Natural killer cell (primary cell): Measurements from ENCODE around the gene CDK3. TPM values are rescaled to one million over a fixed set of nuclear protein-coding genes. Genes with fewer than 3 reads are reported as not detected.

Experiments
- ATAC-seq, 3 donors: fragments of 150-1000 bp in 2 of 3; fragments of 200-7000 bp in 1 of 3; cut with Tn5 transposase; 1 replicate in 1 of 3; 2 replicates in 2 of 3; pipeline ENCODE4 v1.10.0; 2021; ENCODE audit warnings: mild to moderate bottlenecking in 2 of 3, moderate library complexity in 2 of 3
- DNase-seq, 2 donors: peaks; one replicate each; pipeline versions ENCODE4 v3.0.0 to v3.0.0-alpha.2; 2013 to 2021; ENCODE audit warnings: mixed read lengths in 1 of 2
- H3K27ac ChIP-seq: one replicate; pipeline ENCODE4 v1.5.1; 2013; ENCODE audit warnings: mild to moderate bottlenecking, low read length
- H3K27me3 ChIP-seq: one replicate; pipeline ENCODE4 v1.6.1; 2013; ENCODE audit warnings: low read length; ENCODE audit not compliant: control insufficient read depth, insufficient read depth
- H3K36me3 ChIP-seq: one replicate; pipeline ENCODE4 v1.6.1; 2013; ENCODE audit warnings: low read length; ENCODE audit not compliant: control insufficient read depth, insufficient read depth
- H3K4me1 ChIP-seq: one replicate; pipeline ENCODE4 v1.6.1; 2013; ENCODE audit warnings: low read length; ENCODE audit not compliant: control insufficient read depth, insufficient read depth
- H3K4me3 ChIP-seq: one replicate; pipeline ENCODE4 v1.5.1; 2013; ENCODE audit warnings: low read length
- H3K9me3 ChIP-seq: one replicate; pipeline ENCODE4 v1.6.1; 2013; ENCODE audit warnings: low read length; ENCODE audit not compliant: control insufficient read depth, insufficient read depth
- H3K27ac Mint-ChIP-seq, 2 donors: one replicate each; pipeline ENCODE4 v1.8.0; 2022; ENCODE audit warnings: mild to moderate bottlenecking in 2 of 2, mixed read lengths in 2 of 2, moderate library complexity in 1 of 2
- H3K27me3 Mint-ChIP-seq, 2 donors: one replicate each; pipeline ENCODE4 v1.8.0; 2022; ENCODE audit warnings: low read depth in 2 of 2, mixed read lengths in 2 of 2
- H3K36me3 Mint-ChIP-seq: one replicate; pipeline ENCODE4 v1.8.0; 2022; ENCODE audit warnings: mixed read lengths
- H3K4me1 Mint-ChIP-seq, 2 donors: one replicate each; pipeline ENCODE4 v1.8.0; 2022; ENCODE audit warnings: mixed read lengths in 2 of 2
- H3K4me3 Mint-ChIP-seq: one replicate; pipeline ENCODE4 v1.8.0; 2022; ENCODE audit warnings: mild to moderate bottlenecking, moderate library complexity, mixed read lengths
- H3K9me3 Mint-ChIP-seq, 2 donors: one replicate each; pipeline ENCODE4 v1.8.0; 2022; ENCODE audit warnings: mixed read lengths in 2 of 2
- CTCF ChIP-seq: fragments of 200-600 bp; IDR thresholded peaks from one replicate; pipeline ENCODE4 v1.8.0; 2022; ENCODE audit warnings: antibody characterized with exemption
- WGBS: methylation state at CpG from one replicate; pipeline ENCODE4 v1.1.7; 2013; ENCODE audit warnings: missing lambda C conversion rate; ENCODE audit not compliant: insufficient coverage; 5-methylcytosine and 5-hydroxymethylcytosine counted together
- intact Hi-C: fragments of 100-400 bp; cut with micrococcal nuclease; formaldehyde crosslinking; loops from one replicate; pipeline ENCODE4 v1.14.2; 2022
- total RNA-seq, 4 donors: library from RNA; stranded (reverse); fragments of 120-200 nt in 1 of 4; gene quantifications; one replicate each; pipeline versions ENCODE4 v1.2.3 to v1.2.4, GENCODE V29; 2013 to 2022

The CDK3 gene
- total RNA-seq, 3 donors from 2014 or later (not counting 1 experiment from before 2014, with no cell fraction given), result 5.5 to 13.6 (median 13.5) TPM

GRCh38 chr17:76018340-76018680, 17.7 kb downstream of the CDK3 start:
- DNase-seq, result no peak
- Histone ChIP-seq H3K27me3 (no peaks in the 10 kb centered on the region), H3K4me3 (no peak overlapping the region), H3K36me3 (no peaks in the 10 kb centered on the region), H3K4me1 (peaks cover 8% of the 10 kb centered on the region), H3K9me3 (no peaks in the 10 kb centered on the region), H3K27ac (no peak overlapping the region)
- intact Hi-C loops, result no loop called here
- H3K27ac Mint-ChIP-seq, result no peak overlapping the region
- TF ChIP-seq CTCF, result no peak
- peaks cover 0 to 13% of the 10 kb centered on the region in 2 donors for H3K4me1 Mint-ChIP-seq
- no peaks in the 10 kb centered on the region for H3K36me3 Mint-ChIP-seq
- no peak for ATAC-seq
- no peaks in the 10 kb centered on the region for H3K27me3 Mint-ChIP-seq
- WGBS, result 94% methylated on average over 11 of the region's 11 CpGs
- no peak overlapping the region for H3K4me3 Mint-ChIP-seq
- no peaks in the 10 kb centered on the region for H3K9me3 Mint-ChIP-seq

GRCh38 chr17:76018801-76019200, 18.1 kb downstream of the CDK3 start:
- ATAC-seq (no peak), DNase-seq (no peak)
- Mint-ChIP-seq H3K4me1 (peaks cover 0 to 12% of the 10 kb centered on the region in 2 donors), H3K27me3 (no peaks in the 10 kb centered on the region), H3K9me3 (no peaks in the 10 kb centered on the region), H3K27ac (no peak overlapping the region), H3K4me3 (no peak overlapping the region), H3K36me3 (no peaks in the 10 kb centered on the region)
- H3K4me3 ChIP-seq, result no peak overlapping the region
- no peaks in the 10 kb centered on the region for H3K27me3 ChIP-seq
- H3K36me3 ChIP-seq, result no peaks in the 10 kb centered on the region
- TF ChIP-seq CTCF, result no peak
- H3K27ac ChIP-seq, result no peak overlapping the region
- WGBS, result 94% methylated on average over 13 of the region's 13 CpGs
- H3K4me1 ChIP-seq, result peaks cover 8% of the 10 kb centered on the region
- intact Hi-C loops, result no loop called here
- H3K9me3 ChIP-seq, result no peaks in the 10 kb centered on the region

GRCh38 chr17:76019833-76020467, 19.3 kb downstream of the CDK3 start:
- 79% methylated on average over 6 of the region's 6 CpGs for WGBS
- H3K27ac ChIP-seq, result no peak overlapping the region
- TF ChIP-seq CTCF, result no peak
- Mint-ChIP-seq H3K27ac (peak overlapping the region in 1 of 2 donors; percentile 43), H3K9me3 (no peaks in the 10 kb centered on the region), H3K4me1 (peaks cover 0 to 6% of the 10 kb centered on the region in 2 donors), H3K4me3 (no peak overlapping the region), H3K27me3 (no peaks in the 10 kb centered on the region), H3K36me3 (no peaks in the 10 kb centered on the region)
- no peak for DNase-seq
- no peak overlapping the region for H3K4me3 ChIP-seq
- no peaks in the 10 kb centered on the region for H3K27me3 ChIP-seq
- no peaks in the 10 kb centered on the region for H3K9me3 ChIP-seq
- no peaks in the 10 kb centered on the region for H3K36me3 ChIP-seq
- ATAC-seq, result no peak
- intact Hi-C loops, result no loop called here
- H3K4me1 ChIP-seq, result no peaks in the 10 kb centered on the region

GRCh38 chr17:76022285-76022684, 21.6 kb downstream of the CDK3 start:
- no peak overlapping the region for H3K27ac Mint-ChIP-seq
- no peak for DNase-seq
- H3K4me1 ChIP-seq, result no peaks in the 10 kb centered on the region
- no peak overlapping the region for H3K27ac ChIP-seq
- H3K27me3 ChIP-seq, result no peaks in the 10 kb centered on the region
- H3K9me3 ChIP-seq, result no peaks in the 10 kb centered on the region
- ATAC-seq, result no peak
- H3K9me3 Mint-ChIP-seq, result no peaks in the 10 kb centered on the region
- H3K36me3 Mint-ChIP-seq, result no peaks in the 10 kb centered on the region
- peaks cover 0 to 6% of the 10 kb centered on the region in 2 donors for H3K4me1 Mint-ChIP-seq
- no peak overlapping the region for H3K4me3 ChIP-seq
- H3K36me3 ChIP-seq, result no peaks in the 10 kb centered on the region
- intact Hi-C loops, result no loop called here
- no peak overlapping the region for H3K4me3 Mint-ChIP-seq
- no peaks in the 10 kb centered on the region for H3K27me3 Mint-ChIP-seq
- no peak for TF ChIP-seq CTCF
- WGBS, result 95% methylated on average over 24 of the region's 24 CpGs
